ENCODE measurements around the gene KLRC4.
"Not testable (repeated sequence)": the region's sequence is repeated elsewhere in the genome, so short reads cannot be mapped to it uniquely, and the experiment has no call there.

The KLRC4 gene

DNA sequence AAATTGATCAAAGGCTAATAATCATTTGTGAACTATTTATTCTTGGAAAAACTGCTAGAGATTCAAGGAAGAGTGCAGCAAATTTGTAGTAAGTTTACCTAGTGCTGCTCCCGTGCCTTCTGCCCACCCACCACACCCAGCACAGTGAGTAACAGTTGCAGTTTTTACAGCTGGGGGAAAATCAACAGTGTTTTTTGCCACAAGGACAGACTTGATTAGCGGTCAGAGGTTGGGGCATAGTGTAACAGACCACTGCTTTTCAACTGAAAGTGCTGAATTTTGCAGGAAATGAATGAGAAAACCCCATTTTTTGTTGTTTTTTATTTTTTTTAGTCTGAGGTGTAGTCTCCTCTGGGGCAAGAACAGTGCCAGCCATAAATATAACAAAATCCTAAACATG is 12.3 kb downstream of the KLRC4 start:
- DNase-seq (ENCODE audit: low spot score), result no peak

DNA sequence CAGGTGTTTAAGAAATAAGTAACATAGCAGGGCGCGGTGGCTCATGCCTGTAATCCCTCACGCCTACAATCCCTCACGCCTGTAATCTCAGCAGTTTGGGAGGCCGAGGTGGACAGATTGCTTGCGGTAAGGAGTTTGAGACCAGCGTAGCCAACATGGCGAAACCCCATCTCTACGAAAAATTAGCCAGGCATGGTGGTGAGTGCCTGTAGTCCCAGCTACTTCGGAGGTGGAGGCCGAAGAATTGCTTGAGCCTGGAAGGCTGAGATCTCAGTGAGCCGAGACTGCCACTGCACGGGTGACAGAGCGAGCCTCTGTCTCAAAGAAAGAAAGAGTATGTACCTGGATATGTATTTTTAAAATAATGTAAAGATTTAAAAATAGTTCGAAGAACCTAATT is 13.4 kb downstream of the KLRC4 start:
- DNase-seq (ENCODE audit: low spot score), result not testable (repeated sequence)

DNA sequence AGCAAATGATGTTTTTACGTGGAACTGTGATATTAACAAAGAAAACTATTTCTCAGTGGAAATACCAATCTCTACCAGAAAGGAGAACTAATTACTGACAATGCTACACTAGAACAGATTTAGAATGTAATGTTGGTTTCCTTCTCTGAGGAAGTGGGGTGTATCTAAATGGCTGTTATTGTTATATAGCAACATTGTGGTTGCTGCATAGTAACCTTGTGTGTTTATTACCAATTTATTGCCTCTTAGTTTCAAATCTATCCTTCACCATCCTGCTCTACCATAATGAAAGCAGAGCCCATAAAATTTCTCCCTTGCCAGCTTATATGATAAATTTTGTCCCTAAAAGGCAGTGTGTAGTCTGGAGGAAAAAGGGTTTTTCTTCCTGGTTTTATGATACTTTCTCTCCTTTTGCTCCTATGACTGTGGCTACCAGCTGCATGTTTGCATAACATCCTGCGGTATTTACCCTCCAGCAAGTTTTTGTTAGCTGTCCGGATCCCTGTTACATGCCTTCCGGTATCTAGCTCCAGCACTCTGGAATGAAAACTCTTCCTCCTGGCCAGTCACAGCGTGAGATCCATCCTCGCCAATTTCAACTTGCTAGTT is 14.1 kb downstream of the KLRC4 start:
- peak; percentile 75 for DNase-seq (ENCODE audit: low spot score)

DNA sequence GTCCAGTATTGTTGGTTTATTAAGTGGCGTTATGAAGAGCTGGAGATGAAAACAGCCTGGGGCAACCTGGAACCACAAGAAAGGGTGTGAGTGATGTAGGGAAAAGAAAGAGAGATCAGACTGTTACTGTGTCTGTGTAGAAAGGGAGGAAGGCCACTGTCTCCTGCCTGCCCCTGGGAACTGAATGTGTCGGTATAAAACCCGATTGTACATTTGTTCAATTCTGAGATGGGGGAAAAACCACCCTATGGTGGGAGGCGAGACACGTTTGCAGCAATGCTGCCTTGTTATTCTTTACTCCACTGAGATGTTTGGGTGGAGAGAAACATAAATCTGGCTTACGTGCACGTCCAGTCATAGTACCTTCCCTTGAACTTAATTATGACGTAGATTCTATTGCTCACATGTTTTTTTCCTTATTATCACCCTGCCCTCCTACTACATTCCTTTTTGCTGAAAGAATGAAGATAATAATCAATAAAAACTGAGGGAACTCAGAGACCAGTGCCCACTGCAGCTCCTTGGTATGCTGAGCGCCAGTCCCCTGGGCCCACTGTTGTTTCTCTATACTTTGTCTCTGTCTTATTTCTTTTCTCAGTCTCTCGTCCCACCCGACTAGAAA is 14.9 kb downstream of the KLRC4 start:
- not testable (repeated sequence) for DNase-seq (ENCODE audit: low spot score)

DNA sequence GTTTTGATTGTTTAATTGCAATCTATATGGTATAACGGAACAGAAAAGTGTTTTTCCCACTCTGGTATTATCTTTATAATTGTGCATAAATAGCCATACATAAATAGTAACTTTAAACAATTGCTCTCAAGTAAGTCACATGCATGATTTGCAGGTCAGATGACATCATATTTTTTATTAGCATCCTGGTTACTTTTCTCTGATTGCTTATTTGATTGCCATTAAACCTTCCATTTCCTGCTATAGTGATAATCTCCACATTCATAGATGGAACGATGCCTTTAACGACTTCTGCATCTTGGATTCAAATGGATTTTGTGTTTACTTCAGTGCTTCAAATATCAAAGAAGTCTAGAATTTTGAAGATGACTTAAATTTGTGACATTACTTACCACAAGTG is 16.3 kb downstream of the KLRC4 start:
- no peak for DNase-seq (ENCODE audit: low spot score)

DNA sequence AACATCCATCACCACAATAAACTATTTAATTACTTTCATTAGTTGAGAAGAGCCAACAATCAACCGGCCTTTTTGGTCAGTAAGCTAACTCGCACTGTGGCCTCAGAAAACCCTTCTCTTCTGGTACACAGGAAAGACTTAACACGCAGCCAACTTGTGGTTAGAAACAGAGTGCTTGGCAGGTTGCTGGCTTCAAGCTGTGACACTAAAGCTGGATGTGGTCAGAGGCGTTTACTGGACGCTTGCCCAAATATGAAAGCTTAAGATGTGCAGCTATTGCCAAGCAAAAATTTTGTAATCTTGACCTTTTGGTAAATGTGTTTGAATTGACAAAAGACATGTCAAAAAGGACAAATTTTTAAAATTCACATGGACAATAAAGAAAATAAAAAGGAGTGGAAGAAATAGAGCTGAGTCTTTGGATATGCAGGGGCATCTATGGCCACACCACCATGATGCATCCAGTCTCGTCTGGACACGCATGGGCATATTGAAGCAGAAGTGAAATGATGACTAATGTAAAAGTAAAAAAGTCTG is 17.1 kb downstream of the KLRC4 start:
- DNase-seq (ENCODE audit: low spot score), result peak; percentile 26

DNA sequence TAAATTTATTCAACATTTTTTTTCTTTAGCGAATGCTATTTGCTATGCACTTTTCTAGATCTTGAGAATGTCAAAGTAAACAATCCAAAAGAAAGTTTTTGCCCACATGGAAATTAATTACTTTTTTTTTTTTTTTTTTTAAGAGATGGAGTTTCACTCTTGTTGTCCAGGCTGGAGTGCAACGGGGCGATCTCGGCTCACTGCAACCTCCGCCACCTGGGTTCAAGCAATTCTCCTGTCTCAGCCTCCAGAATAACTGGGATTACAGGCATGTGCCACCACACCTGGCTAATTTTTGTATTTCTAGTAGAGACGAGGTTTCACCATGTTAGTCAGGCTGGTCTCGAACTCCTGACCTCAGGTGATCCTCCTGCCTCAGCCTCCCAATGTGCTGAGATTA is 18.6 kb downstream of the KLRC4 start:
- not testable (repeated sequence) for DNase-seq (ENCODE audit: low spot score)

DNA sequence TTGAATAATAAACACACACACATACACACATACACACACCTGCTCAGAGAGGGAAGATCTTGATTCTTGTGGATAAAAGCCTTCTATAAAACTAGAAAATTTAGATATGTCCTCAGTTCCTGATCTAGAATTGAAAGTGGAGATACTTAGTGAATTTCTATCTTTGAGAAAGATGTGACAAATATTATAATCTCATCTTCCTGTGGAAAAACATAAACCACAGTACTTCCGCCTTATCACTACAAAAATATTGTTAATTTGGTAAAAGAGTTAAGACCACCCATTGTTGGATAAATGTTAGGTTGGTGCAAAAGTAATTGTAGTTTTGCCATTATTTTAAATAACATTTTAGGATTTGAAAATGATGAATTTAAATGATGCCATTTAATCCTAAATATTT is 19.7 kb downstream of the KLRC4 start, which contains the start of gene KLRK1:
Gene KLRK1, minus strand, starts transcription at position 138 of the 400 bp plus-strand sequence. CDS start 1,231 bp downstream, outside the sequence.
- no peak for DNase-seq (ENCODE audit: low spot score)

DNA sequence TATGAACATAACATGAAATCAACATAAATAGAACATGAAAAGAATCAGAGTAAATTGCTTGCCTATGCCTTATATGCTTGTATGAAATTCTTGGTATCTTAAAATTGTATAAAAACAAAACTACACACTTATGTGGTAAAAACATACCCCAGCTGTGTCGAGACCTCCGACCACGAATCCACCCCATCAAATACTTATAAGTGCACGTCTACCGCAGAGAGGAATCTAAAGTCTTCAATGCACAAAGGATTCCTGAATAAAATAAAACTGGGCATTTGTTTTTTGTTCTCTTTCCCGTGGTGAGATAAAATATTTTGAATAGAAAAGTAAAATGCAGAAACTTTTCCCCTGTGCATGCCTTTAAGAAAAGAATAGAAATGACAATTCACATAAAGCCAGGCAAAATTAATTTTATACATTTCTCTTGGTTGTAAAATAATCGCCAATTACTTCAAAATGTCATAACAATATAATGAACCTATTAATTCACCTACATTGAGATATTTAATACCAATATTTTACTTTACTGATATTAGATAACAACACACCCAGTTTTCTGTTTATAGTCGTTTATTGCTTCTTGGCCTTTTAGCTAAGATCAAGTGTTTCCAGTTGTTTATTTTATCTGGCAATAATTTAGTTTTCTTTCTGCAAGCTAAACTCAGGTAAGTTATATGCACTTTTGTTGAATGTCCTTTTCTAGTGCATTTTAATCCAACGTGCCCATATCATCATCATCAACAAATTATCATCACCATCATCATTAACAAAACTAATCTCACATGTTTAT is 20.7 kb downstream of the KLRC4 start:
- DNase-seq (ENCODE audit: low spot score), result no peak

DNA sequence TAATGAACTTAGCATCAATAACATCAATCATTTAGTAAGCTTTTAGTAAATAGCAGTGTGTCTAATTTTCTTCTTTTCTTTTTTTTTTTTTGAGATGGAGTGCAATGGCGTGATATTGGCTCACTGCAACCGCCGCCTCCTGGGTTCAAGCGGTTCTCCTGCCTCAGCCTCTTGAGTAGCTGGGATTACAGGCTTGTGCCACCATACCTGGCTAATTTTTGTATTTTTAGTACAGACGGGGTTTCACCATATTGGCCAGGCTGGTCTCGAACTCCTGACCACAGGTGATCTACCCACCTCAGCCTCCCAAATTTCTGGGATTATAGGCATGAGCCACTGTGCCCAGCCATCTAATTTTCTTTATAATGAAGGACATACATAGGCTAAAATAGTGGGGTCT is 22.1 kb downstream of the KLRC4 start:
- not testable (repeated sequence) for DNase-seq (ENCODE audit: low spot score)

DNA sequence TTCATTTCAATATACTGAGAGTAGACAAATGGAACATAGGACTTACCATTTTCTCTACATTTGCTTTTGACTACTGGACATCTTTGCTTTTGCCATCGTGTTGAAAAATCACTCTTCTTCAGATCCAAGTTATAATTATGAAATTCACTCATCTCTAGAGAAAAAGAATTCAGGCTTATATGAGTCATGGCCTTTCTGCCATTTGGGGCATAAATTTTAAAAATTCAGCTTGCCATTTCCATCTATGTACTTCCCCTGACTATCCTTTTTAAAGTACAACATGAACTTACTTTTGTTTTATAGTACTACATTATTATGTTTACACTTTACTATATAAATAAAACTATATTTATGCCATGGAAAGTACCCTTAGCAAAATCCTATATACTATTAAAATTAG is 22.7 kb downstream of the KLRC4 start:
- no peak for DNase-seq (ENCODE audit: low spot score)

DNA sequence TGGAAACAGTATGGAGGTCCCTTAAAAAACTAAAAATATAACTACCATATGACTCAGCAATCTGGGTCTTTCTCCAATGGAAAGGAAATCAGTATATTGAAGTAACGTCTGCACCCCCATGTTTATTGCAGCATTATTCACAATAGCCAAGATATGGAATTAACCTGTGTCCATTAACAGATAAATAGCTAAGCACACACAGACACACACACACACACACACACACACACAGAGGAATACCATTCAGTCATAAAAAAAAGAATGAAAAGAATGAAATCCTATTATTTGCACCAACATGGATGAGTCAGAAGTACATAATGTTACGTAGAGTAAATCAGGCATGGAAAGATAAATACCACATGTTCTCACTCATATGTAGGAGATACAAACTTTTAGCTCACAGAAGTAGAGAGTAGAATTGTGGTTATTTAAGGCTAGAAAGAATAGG is 24.4 kb downstream of the KLRC4 start:
- DNase-seq (ENCODE audit: low spot score), result peak; percentile 92

DNA sequence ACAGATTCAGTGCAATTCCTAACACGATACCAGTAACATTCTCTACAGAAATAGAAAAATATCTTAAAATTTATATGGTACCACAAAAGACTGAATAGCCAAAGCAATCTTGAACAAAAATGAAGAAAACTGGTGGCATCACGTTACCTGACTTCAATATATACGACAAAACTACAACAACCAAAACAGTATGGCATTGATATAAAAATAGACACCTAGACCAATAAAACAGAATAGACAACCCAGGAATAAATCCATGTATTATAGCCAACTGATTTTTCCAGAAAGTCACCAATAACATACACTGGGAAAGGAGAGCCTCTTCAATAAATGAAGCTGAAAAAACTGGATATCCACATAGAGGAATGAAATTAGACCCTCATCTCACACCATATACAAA is 25.4 kb downstream of the KLRC4 start:
- DNase-seq (ENCODE audit: low spot score), result no peak

DNA sequence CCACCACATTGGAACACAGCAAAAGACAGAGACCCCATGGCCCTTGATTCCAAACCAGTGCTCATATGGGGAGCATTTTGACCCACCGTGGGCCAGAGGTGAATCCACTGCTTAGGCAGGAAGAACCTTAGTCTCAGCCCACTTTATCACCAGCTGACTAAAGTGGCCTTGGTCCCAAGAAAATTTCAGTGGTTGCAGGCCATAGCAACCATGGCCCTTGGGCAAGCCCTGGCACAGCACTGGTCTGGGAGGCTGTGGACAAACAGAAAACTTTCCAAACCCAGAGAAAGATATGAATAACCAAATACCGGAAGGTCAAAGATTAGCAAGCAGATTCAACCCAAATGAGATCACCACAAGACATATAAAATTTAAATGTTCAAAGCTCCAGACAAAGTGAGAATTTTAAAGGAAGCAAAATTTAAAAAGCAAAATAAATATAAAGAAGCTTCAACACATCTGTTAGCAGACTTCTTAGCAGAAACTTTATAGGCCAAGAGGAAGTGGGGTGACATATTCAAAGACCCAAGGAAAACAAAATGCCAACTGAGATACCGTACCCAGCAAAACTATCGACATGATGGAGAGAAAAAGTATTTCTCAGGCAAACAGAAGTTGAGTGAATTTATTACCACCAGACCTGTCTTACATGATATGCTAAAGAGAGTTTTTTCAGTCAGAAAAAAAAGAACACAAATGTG is 27.5 kb downstream of the KLRC4 start:
- no peak for DNase-seq (ENCODE audit: low spot score)

DNA sequence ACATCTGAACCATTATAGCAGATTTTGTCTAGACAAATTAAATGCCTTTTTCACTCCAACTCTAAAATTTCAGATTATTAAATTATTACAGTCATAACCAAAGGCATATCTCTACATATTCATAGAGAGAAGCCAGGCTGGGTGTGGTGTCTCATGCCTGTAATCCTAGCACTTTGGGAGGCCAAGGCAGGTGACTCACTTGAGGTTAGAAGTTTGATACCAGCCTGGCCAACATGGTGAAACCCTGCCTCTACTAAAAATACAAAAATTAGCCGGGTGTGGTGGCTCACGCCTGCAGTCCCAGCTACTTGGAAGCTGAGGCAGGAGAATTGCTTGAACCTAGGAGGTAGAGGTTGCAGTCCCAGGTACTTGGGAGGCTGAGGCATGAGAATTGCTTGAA is 30.8 kb downstream of the KLRC4 start:
- DNase-seq (ENCODE audit: low spot score), result not testable (repeated sequence)

DNA sequence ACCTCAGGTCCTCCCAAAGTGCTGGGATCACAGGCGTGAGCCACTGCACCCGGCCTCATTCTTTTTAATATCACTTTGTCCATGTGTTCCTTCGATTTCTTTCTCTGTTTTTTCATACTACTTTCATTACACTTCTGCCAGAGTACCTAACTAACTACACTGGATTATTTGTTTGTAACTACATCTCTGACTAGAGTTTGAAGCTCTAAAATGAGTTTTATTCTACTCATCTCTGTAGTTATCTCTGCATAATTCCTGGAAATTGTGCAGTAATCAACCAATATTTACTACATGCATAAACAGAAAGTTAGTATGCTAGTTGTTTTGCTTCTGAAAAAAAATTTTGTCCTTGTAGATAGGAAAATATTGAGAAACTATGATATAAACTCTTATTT is 34.9 kb downstream of the KLRC4 start:
- DNase-seq (ENCODE audit: low spot score), result no peak

DNA sequence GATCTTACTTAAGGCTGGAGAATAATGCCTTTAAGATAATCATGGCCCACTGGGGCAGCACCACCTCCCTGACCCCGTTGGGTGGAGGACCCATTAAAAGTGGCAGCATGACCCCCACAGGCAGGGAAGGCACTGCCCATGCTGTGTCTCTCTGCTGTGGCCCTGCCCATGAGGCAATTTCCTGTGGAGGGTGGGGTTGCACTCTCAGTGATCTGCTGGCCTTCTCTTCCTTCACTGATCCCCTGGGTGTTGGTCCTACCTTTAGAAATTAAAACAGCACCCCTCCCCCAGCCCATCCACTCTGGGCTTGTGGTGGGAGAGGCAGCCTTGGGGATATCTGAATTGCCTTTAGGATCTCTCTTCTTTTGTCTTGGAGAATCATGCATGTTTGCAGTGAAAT is 37.0 kb downstream of the KLRC4 start:
- DNase-seq (ENCODE audit: low spot score), result no peak

DNA sequence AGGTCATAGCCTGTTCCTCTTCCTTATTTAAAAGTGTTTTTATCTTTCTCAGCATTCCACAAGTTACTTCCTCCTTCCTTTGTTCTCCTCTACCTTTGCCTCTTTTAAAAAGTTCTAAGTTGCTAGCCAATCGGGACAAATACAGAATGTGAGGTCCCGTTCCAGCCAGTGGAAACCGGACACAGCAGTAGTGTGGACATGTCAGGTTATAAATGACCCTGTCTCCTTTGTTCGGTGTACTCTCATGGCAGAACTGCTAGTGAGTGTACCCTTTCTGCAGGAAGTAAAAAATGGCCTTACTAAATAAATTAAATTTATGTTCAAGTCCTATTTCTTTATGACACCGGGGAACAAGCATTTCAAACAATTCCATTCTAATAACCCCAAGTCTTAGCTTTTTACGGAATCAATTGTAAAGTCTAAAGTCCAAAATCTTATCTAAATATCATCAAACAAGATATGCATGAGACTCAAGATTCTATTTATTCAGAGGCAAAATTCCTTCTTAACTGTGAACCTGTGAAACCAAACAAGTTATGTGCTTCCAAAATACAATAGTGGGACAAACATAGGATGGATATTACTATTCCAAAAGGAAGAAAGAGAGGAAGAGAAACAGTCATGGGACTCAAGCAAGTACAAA is 37.5 kb downstream of the KLRC4 start:
- DNase-seq (ENCODE audit: low spot score), result not testable (repeated sequence)

DNA sequence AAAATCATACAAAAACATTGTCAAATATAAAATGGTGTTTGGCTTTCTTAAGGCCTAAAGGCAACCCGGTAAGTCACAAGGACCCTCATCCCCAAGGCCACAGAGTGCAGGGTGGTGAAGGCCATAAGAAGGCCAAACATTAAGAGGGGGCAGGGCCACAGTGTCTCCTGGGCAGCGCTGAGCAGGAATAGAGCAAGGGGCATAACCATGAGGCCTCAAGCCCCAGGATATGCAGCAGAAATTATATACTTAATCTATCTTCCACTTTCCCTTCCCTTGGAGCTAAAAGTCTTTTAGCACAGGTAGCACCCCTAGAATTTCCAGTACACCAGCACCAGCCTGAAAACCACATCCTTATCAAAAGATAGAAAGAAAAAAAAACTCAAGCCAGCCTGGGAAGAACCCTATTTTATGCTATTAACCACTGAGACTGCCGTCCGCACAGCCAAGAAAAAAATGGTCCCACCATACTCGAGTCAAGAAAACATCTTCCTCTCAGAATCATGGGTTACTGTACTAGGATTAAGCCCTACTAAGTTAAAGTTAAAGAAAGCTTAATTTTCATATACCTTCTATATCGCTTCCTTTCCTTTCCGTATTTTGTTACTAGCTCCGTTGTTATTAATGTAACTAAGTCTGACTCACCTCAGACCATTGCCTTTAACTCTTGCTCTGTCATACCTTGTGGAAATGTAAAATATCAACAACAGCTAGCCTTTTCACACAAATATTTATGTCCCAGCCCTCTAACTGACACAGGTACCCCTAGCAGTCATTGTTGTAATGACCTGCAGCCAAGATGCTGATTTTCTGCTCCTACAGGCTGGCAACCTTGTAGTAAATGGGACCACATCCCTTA is 39.8 kb downstream of the KLRC4 start:
- DNase-seq (ENCODE audit: low spot score), result no peak
